ENCODE data around the gene PRTFDC1. TPM values are rescaled to one million over a fixed set of nuclear protein-coding genes. Genes with fewer than 3 reads are reported as not detected.

PRTFDC1 gene
- total RNA-seq, 1 donor from 2014 or later = 17.5 TPM

GRCh38 chr10:24916365-24916764 is 36.0 kb downstream of the PRTFDC1 start:
- Mint-ChIP-seq H3K9me3 (ENCODE audit: unreplicated experiment) (no peaks in the 10 kb centered on the region), H3K36me3 (ENCODE audit: low read depth, unreplicated experiment) (no peaks in the 10 kb centered on the region), H3K27me3 (ENCODE audit: unreplicated experiment) (peaks cover 1% of the 10 kb centered on the region), H3K4me3 (ENCODE audit: unreplicated experiment) (no peak overlapping the region), H3K27ac (ENCODE audit: unreplicated experiment) (no peak overlapping the region), H3K4me1 (ENCODE audit: unreplicated experiment) (peaks cover 13% of the 10 kb centered on the region)
- no peak for DNase-seq (ENCODE audit: low spot score)
- TF ChIP-seq CTCF (IDR thresholded peaks at IDR 0.05; ENCODE audit: unreplicated experiment) = no peak

- no peaks in the 10 kb centered on the region for H3K36me3 Mint-ChIP-seq (ENCODE audit: low read depth, unreplicated experiment)
These were observed 37.1 kb downstream of the PRTFDC1 start for GRCh38 chr10:24915304-24915703.

DNA sequence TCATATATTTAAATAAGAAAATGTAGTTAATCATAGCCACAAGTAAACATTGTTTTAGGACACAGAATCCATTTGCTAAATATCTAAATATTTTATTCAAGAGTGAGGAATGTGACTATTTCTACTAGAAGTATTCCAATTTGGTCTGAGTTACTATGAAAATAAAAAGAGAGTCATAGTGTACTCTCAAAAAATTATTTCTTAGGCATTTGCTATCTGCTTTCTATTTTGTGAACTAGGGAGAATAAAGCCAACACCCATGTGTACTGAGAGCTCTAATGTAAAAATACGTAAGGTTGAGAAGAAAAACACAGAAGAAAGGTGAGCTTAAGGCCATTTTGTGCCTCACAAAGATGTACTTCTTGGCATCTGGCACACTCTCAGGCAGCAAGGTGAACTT is 38.3 kb downstream of the PRTFDC1 start:
- no peaks in the 10 kb centered on the region for H3K9me3 Mint-ChIP-seq (ENCODE audit: unreplicated experiment)
- H3K4me1 Mint-ChIP-seq (ENCODE audit: unreplicated experiment) = peaks cover 7% of the 10 kb centered on the region
- no peaks in the 10 kb centered on the region for H3K36me3 Mint-ChIP-seq (ENCODE audit: low read depth, unreplicated experiment)
- no peak overlapping the region for H3K4me3 Mint-ChIP-seq (ENCODE audit: unreplicated experiment)
- no peak for DNase-seq (ENCODE audit: low spot score)
- H3K27ac Mint-ChIP-seq (ENCODE audit: unreplicated experiment) = no peak overlapping the region
- peaks cover 1% of the 10 kb centered on the region for H3K27me3 Mint-ChIP-seq (ENCODE audit: unreplicated experiment)
- no peak for TF ChIP-seq CTCF (IDR thresholded peaks at IDR 0.05; ENCODE audit: unreplicated experiment)

More at GRCh38 chr10:24915304-24915703, 37.1 kb downstream of the PRTFDC1 start:
- Mint-ChIP-seq H3K4me1 (ENCODE audit: unreplicated experiment) (peaks cover 7% of the 10 kb centered on the region), H3K4me3 (ENCODE audit: unreplicated experiment) (no peak overlapping the region), H3K27me3 (ENCODE audit: unreplicated experiment) (peaks cover 1% of the 10 kb centered on the region), H3K27ac (ENCODE audit: unreplicated experiment) (no peak overlapping the region), H3K9me3 (ENCODE audit: unreplicated experiment) (no peaks in the 10 kb centered on the region)
- no peak for TF ChIP-seq CTCF (IDR thresholded peaks at IDR 0.05; ENCODE audit: unreplicated experiment)
- DNase-seq (ENCODE audit: low spot score) = no peak

DNA sequence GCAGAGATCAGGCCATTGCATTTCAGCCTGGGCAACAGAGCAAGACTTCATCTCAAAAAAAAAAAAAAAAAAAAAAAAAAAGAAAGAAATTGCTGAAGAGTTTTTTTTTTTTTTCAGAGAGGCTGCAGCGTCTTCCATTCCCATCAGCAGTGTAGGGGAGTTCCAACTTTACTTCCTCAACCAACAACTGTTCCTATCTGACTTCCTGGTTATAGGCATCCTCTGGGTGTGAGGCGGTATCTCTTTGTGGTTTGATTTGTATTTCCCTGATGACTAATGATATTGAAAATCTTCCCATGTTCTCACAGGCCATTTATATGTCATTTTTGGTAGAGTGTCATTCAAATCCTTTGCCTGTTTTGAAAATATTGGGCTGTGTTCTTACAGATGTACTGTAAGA is 40.2 kb downstream of the PRTFDC1 start:
- DNase-seq (ENCODE audit: low spot score) = no peak
- TF ChIP-seq CTCF (IDR thresholded peaks at IDR 0.05; ENCODE audit: unreplicated experiment) = no peak
- no peak overlapping the region for H3K27ac Mint-ChIP-seq (ENCODE audit: unreplicated experiment)
- H3K4me1 Mint-ChIP-seq (ENCODE audit: unreplicated experiment) = peaks cover 7% of the 10 kb centered on the region
- no peak overlapping the region for H3K4me3 Mint-ChIP-seq (ENCODE audit: unreplicated experiment)
- no peaks in the 10 kb centered on the region for H3K9me3 Mint-ChIP-seq (ENCODE audit: unreplicated experiment)
- H3K27me3 Mint-ChIP-seq (ENCODE audit: unreplicated experiment) = peaks cover 1% of the 10 kb centered on the region
- no peaks in the 10 kb centered on the region for H3K36me3 Mint-ChIP-seq (ENCODE audit: low read depth, unreplicated experiment)

DNA sequence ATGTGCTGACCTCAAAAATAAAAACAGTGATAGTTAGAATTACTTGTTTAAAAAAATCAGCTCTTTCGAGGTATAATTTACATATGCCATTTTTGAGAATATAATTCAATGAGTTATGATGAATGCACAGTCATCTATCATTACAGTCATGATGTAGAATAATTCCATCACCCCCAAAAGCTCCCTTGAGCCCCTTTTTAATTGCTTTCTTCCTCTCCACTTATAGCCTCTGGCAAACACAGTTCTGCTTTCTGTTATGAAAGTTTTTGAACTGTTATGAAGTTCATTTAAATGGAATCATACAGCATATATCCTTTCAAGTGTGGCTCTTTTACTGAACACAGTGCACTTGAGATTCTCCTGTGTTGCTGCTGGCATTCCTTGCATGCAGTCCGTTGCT is 41.4 kb downstream of the PRTFDC1 start:
- H3K4me3 Mint-ChIP-seq (ENCODE audit: unreplicated experiment) = no peak overlapping the region
- no peak for DNase-seq (ENCODE audit: low spot score)
- H3K9me3 Mint-ChIP-seq (ENCODE audit: unreplicated experiment) = no peaks in the 10 kb centered on the region
- peaks cover 7% of the 10 kb centered on the region for H3K4me1 Mint-ChIP-seq (ENCODE audit: unreplicated experiment)
- no peaks in the 10 kb centered on the region for H3K36me3 Mint-ChIP-seq (ENCODE audit: low read depth, unreplicated experiment)
- TF ChIP-seq CTCF (IDR thresholded peaks at IDR 0.05; ENCODE audit: unreplicated experiment) = no peak
- H3K27me3 Mint-ChIP-seq (ENCODE audit: unreplicated experiment) = peaks cover 3% of the 10 kb centered on the region
- no peak overlapping the region for H3K27ac Mint-ChIP-seq (ENCODE audit: unreplicated experiment)

Data from endothelial cell (in vitro differentiated cells).